PFSK-1 (cell line): Measurements from ENCODE around the gene TENT5C.

ENCODE experiments used
- POLR2AphosphoS5 ChIP-seq: IDR thresholded peaks from 2 replicates; pipeline ENCODE4 v1.6.1; 2012; ENCODE audit warnings: low read depth, mild to moderate bottlenecking, control low read depth, low read length, moderate library complexity
- SIN3A ChIP-seq: IDR thresholded peaks from 2 replicates; pipeline ENCODE4 v1.6.1; 2012; ENCODE audit warnings: mild to moderate bottlenecking, low read length, moderate library complexity, borderline replicate concordance; ENCODE audit not compliant: insufficient read depth
- TAF1 ChIP-seq: IDR thresholded peaks from 2 replicates; pipeline ENCODE4 v1.6.1; 2012; ENCODE audit warnings: low read length, control low read depth, borderline replicate concordance; ENCODE audit not compliant: insufficient read depth
- TF ChIP-seq, protein P1 (sequence below), 2 experiments: IDR thresholded peaks; 2 replicates each; pipeline versions ENCODE4 v1.6.1 to v1.8.0; 2011 to 2012; ENCODE audit warnings: low read depth in 2 of 2, low read length in 2 of 2, control low read depth in 1 of 2, inconsistent platforms in 1 of 2, mild to moderate bottlenecking in 1 of 2, moderate library complexity in 1 of 2; ENCODE audit not compliant: insufficient read depth in 1 of 2

DNA sequence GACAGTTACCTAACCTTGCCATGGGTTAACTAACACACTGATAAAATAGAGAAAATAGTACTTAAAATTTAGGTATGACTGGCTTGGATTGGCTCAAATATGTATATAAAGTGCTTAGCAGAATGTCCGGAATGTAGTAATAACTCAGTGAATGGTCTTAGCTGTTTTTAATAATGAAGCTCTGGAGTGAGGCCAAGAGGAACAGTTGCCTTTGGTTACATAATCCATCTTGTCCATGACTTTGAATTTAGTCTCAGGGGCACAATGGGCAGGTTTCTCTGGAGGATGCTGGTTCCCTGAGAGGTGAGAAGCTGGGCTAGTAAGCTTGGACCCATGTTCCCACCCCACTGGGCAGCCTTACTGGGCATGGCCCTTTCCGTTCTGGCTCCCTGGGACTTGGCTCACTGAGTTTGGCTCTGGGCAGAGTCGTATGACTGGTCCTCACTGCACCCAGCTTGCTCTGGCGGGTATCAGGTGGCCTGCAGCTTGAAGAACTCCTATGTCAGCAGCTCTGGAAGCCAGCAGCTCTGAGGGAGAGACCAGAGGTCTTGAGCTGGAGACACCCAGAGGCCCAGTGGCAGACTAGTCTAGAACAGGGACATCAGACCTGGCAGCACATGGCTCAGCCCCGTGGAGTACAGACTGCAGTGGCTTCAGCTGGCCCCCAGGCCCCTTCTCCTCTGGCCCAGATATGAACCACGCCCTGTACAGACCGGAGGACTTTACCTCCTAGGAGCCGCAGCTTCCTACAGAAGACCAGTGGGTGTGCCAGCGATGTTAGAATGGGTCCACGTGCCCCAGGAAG lies 40.4 kb downstream of the TENT5C start:
- no peak for TF ChIP-seq POLR2AphosphoS5
- TF ChIP-seq, protein P1, sequence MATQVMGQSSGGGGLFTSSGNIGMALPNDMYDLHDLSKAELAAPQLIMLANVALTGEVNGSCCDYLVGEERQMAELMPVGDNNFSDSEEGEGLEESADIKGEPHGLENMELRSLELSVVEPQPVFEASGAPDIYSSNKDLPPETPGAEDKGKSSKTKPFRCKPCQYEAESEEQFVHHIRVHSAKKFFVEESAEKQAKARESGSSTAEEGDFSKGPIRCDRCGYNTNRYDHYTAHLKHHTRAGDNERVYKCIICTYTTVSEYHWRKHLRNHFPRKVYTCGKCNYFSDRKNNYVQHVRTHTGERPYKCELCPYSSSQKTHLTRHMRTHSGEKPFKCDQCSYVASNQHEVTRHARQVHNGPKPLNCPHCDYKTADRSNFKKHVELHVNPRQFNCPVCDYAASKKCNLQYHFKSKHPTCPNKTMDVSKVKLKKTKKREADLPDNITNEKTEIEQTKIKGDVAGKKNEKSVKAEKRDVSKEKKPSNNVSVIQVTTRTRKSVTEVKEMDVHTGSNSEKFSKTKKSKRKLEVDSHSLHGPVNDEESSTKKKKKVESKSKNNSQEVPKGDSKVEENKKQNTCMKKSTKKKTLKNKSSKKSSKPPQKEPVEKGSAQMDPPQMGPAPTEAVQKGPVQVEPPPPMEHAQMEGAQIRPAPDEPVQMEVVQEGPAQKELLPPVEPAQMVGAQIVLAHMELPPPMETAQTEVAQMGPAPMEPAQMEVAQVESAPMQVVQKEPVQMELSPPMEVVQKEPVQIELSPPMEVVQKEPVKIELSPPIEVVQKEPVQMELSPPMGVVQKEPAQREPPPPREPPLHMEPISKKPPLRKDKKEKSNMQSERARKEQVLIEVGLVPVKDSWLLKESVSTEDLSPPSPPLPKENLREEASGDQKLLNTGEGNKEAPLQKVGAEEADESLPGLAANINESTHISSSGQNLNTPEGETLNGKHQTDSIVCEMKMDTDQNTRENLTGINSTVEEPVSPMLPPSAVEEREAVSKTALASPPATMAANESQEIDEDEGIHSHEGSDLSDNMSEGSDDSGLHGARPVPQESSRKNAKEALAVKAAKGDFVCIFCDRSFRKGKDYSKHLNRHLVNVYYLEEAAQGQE (IDR thresholded peaks at IDR 0.05; ENCODE audit: insufficient read depth in 1 of 2, low read depth in 2 of 2, low read length in 2 of 2) = no peak
- TF ChIP-seq SIN3A = no peak
- no peak for TF ChIP-seq TAF1
